Ascending aorta (tissue), 2 donors: ENCODE results near the gene TSPAN18. TPM values are rescaled to one million over a fixed set of nuclear protein-coding genes. Genes with fewer than 3 reads are reported as not detected.

ENCODE experiments used
- DNase-seq, 2 donors: peaks; one replicate each; pipeline ENCODE4 v3.0.0-alpha.2; 2019; ENCODE audit warnings: low spot score in 2 of 2
- H3K27ac ChIP-seq, 2 donors: fragments of 200-600 bp; sonication (generic); one replicate each; pipeline ENCODE4 v1.5.1; 2016 to 2017; ENCODE audit warnings: mild to moderate bottlenecking in 1 of 2
- H3K27me3 ChIP-seq: fragments of 200-600 bp; sonication (generic); one replicate; pipeline ENCODE4 v1.5.1; 2017
- H3K36me3 ChIP-seq, 2 donors: fragments of 200-600 bp; sonication (generic); one replicate each; pipeline ENCODE4 v1.5.1; 2016
- H3K4me1 ChIP-seq, 2 donors: fragments of 200-600 bp; sonication (generic); one replicate each; pipeline ENCODE4 v1.5.1; 2016 to 2017; ENCODE audit warnings: mild to moderate bottlenecking in 1 of 2
- H3K4me3 ChIP-seq, 2 donors: fragments of 200-600 bp; sonication (generic); one replicate each; pipeline ENCODE4 v1.5.1; 2016 to 2017; ENCODE audit warnings: mild to moderate bottlenecking in 1 of 2
- H3K9me3 ChIP-seq, 2 donors: fragments of 200-600 bp; sonication (generic); one replicate each; pipeline ENCODE4 v1.5.1; 2016
- CTCF ChIP-seq, 3 experiments: fragments of 200-600 bp in 2 of 3; fragments of 450-650 bp in 1 of 3; sonication (generic) in 2 of 3; IDR thresholded peaks; one replicate each; pipeline ENCODE4 v1.5.1; 2016 to 2019; ENCODE audit warnings: antibody characterized with exemption in 3 of 3, mild to moderate bottlenecking in 1 of 3, moderate library complexity in 1 of 3
- intact Hi-C: fragments of 100-400 bp; cut with DNase I; formaldehyde crosslinking; loops from one replicate; pipeline ENCODE4 v1.15.1; 2023
- total RNA-seq: library from RNA; depleted of rRNA; stranded (reverse); fragments of >200 nt; gene quantifications from one replicate; pipeline ENCODE4 v1.1.0, GENCODE V29; 2016

TSPAN18 gene
- total RNA-seq, 1 donor from 2014 or later: 21.3 TPM

GRCh38 chr11:44915621-44916020 lies 188.9 kb downstream of the TSPAN18 start:
- Histone ChIP-seq H3K36me3 (no peaks in the 10 kb centered on the region), H3K4me3 (no peak overlapping the region), H3K27ac (no peak overlapping the region), H3K9me3 (no peaks in the 10 kb centered on the region), H3K27me3 (no peaks in the 10 kb centered on the region), H3K4me1 (peaks cover 0 to 10% of the 10 kb centered on the region in 2 donors)
- intact Hi-C loops: no loop called here
- TF ChIP-seq CTCF (IDR thresholded peaks at IDR 0.05): no peak
- no peak for DNase-seq

GRCh38 chr11:44916331-44916730 lies 189.6 kb downstream of the TSPAN18 start:
- DNase-seq: no peak
- Histone ChIP-seq H3K4me3 (no peak overlapping the region), H3K27me3 (no peaks in the 10 kb centered on the region), H3K9me3 (no peaks in the 10 kb centered on the region), H3K36me3 (no peaks in the 10 kb centered on the region), H3K27ac (no peak overlapping the region), H3K4me1 (peaks cover 0 to 4% of the 10 kb centered on the region in 2 donors)
- intact Hi-C loops: no loop called here
- TF ChIP-seq CTCF (IDR thresholded peaks at IDR 0.05): no peak

GRCh38 chr11:44916801-44917385 lies 190.1 kb downstream of the TSPAN18 start:
- Histone ChIP-seq H3K4me1 (no peaks in the 10 kb centered on the region), H3K27me3 (no peaks in the 10 kb centered on the region), H3K9me3 (no peaks in the 10 kb centered on the region), H3K27ac (no peak overlapping the region), H3K36me3 (no peaks in the 10 kb centered on the region), H3K4me3 (no peak overlapping the region)
- no peak for TF ChIP-seq CTCF (IDR thresholded peaks at IDR 0.05)
- intact Hi-C loops: no loop called here
- no peak for DNase-seq

GRCh38 chr11:44917741-44918140 lies 191.0 kb downstream of the TSPAN18 start:
- intact Hi-C loops: no loop called here
- H3K36me3 ChIP-seq: no peaks in the 10 kb centered on the region

GRCh38 chr11:44920451-44920850 lies 193.7 kb downstream of the TSPAN18 start:
- no peak overlapping the region for H3K27ac ChIP-seq
- no peaks in the 10 kb centered on the region for H3K27me3 ChIP-seq
- H3K4me3 ChIP-seq: no peak overlapping the region
- no peaks in the 10 kb centered on the region for H3K36me3 ChIP-seq
- intact Hi-C loops: no loop called here
- no peak for TF ChIP-seq CTCF (IDR thresholded peaks at IDR 0.05)
- H3K4me1 ChIP-seq: no peaks in the 10 kb centered on the region
- no peak for DNase-seq
- H3K9me3 ChIP-seq: no peaks in the 10 kb centered on the region

More at GRCh38 chr11:44917741-44918140, 191.0 kb downstream of the TSPAN18 start:
- Histone ChIP-seq H3K9me3 (no peaks in the 10 kb centered on the region), H3K27ac (no peak overlapping the region), H3K27me3 (no peaks in the 10 kb centered on the region), H3K4me1 (no peaks in the 10 kb centered on the region), H3K4me3 (no peak overlapping the region)
- no peak for TF ChIP-seq CTCF (IDR thresholded peaks at IDR 0.05)
- no peak for DNase-seq

GRCh38 chr11:44923115-44923514 lies 196.4 kb downstream of the TSPAN18 start:
- TF ChIP-seq CTCF (IDR thresholded peaks at IDR 0.05): no peak
- no peaks in the 10 kb centered on the region for H3K4me1 ChIP-seq
- H3K27me3 ChIP-seq: no peaks in the 10 kb centered on the region
- no peak for DNase-seq
- H3K36me3 ChIP-seq: no peaks in the 10 kb centered on the region
- no peak overlapping the region for H3K4me3 ChIP-seq
- intact Hi-C loops: no loop called here
- H3K9me3 ChIP-seq: no peaks in the 10 kb centered on the region
- no peak overlapping the region for H3K27ac ChIP-seq
